ENCODE results near the gene PTEN.
A peak's percentile ranks its signal among the peaks of the same experiment; 100 is the strongest.

The PTEN gene

DNA sequence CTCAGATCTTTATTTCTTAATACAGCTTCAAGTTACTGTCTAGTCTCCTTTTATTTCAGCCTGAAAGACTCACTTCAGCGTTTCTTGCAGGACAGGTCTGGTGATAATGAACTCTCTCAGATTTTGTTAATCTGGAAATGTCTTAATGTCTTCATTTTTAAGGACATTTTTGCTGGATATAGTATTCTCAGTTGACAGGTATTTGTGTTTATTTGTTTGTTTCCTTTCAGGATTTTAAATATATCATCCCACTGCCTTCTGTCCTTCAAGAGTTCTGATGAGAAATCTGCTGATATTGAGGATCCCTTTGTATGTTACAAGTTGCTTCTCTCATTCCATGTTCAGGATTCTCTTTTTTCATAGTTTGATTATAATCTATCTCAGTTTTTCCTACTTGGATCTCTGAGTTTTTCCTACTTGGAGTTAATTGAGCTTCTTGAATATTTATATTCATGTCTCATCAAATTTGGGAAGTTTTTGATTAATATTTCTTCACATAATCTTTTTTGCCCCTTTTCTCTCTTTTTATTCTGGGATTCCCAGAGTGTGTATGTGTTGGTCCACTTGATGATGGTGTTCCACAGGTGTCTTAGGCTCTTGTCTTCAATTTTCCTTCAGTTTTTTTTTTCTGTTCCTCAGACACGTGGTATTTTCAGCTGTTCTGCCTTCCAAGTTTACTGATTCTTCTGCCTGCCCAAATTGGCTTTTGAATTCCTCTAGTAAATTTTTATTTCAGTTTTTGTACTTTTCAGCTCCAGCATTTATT lies 49.9 kb downstream of the PTEN start:
- FAIRE-seq = peak; percentile 67
- no peak for DNase-seq (ENCODE audit: extremely low spot score, insufficient read length, low read depth)

DNA sequence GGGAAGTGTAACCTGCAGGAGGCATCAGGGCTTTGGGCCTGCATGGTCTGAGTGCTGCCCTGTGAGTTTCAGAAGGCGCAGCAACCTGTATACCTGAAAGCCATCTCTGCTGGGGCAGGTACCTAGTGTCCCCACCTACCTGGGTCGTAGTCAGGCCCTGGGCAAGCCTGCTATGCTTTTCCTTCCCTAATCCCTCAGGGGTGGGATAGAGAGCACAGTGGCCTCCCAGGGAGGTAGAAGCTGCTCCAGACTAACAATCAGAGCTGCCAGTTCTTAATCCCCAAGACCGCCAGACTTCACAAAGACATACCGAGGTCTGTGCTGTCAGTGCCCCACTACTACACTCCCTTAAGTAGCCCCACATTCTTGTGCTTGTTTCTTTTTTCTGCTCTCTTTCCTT lies 52.0 kb downstream of the PTEN start:
- no peak for FAIRE-seq
- no peak for DNase-seq (ENCODE audit: extremely low spot score, insufficient read length, low read depth)

DNA sequence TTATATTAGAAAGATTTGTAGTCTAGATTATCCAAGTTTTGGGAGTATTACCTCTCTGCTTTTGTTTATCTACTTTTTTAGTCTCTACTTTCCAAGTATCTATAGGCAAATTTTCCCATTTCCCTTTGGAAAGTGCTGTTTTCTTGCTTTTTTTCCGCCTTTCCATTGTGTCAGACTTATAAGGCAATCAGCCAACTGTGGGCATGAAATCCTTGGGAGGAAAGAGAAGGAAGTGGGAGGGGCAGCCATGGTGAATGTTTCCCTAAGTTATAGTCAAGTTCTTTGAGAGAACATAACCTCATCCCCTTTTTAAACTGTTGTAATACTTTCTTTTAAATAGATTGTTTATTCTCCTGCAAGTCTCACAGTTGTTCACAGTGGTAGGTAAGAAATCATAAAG lies 52.6 kb downstream of the PTEN start:
- FAIRE-seq (no peak), DNase-seq (ENCODE audit: extremely low spot score, insufficient read length, low read depth) (no peak)

DNA sequence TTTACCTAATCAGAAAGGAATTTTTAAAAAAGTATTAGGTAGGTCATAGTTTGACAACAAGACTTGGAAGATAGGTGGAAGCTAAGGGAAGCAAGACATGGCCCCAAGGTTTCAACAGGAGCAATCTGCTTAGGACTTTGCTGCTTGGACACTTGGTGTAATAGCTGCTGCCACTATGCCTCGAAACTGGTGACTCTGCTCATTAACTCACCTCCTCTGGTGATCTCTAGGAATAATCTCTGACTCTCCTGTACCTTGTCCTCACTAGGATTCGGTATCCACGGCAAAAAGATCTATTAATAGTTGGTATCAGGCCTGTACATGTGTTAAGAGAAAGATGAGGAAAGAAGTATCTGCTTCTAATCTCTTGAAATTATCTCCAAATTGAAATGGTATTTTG lies 53.1 kb downstream of the PTEN start:
- no peak for FAIRE-seq
- no peak for DNase-seq (ENCODE audit: extremely low spot score, insufficient read length, low read depth)

DNA sequence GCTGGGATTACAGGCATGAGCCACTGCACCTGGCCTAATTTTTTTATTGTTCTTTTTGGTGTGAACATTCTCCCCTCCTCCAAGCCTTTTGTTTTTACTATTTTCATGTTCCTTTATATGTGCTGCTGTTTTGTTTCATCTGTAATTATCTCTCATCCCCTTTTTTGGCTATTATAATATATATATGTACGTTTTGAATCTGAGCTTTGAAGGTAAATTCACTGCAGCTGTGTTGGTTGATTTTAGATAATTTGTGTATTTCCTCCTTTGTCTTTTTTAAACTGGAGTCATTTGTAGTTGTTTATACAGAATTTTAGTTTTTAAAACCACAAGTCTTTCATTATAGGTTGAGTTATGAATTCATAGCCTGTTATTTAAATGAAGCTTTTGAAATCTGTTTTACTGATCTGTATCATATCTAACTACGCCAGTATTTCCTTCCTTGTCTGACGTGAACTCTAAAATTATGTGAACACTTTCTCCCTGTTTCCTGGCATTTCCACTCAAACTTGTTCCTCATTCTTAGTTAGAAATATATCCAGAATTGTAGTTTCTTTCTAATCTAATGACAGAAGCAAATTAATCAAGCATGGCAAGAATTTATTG lies 54.9 kb downstream of the PTEN start:
- DNase-seq (ENCODE audit: extremely low spot score, insufficient read length, low read depth) (no peak), FAIRE-seq (no peak)

DNA sequence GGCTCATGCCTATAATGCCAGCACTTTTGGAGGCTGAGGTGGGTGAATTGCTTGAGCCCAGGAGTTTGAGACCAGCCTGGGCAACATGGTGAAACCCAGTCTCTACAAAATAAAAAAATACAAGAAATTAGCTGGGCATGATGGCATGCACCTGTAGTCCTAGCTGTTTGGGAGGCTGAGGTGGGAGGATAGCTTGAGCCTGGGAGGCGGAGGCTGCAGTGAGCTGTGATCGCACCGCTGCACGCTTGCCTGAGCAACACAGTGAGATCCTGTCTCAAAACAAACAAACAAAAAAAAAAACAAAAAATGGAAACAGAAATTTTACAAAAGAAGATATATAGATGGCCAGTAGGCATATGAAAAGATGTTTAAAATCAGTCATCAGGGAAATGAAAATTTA lies 57.1 kb downstream of the PTEN start:
- DNase-seq (ENCODE audit: extremely low spot score, insufficient read length, low read depth) = no peak
- FAIRE-seq = peak; percentile 39

DNA sequence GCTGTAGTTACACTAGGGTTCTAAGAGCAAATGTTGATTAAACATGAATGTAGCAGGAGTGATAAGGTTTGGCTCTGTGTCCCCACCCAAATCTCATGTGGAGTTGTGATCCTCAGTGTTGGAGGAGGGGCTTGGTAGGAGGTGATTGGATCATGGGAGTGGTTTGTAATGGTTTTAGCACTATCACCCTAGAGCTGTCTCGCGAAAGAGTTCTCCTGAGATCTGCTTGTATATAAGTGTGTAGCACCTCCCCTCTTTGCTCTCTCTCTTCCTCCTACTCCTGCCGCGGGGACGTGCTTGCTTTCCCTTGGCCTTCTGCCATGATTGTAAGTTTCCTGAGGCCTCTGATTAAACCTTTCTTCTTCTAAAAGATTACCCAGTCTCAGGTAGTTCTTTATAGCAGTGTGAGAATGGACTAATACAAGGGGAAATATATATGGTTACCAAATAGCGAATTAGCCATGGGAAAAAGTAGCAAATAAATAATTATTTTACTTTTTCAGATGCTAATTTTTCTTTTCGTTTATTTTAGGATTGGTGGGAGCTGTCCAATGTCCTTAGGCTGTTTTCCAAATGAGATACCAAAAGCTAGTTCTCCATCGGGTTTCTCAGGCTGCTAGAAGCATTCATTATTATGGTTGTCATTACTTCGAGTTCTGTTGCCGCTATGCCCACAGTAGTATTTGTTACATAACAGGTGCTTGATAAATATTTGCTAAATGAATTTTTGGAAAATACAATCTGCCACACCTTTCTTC lies 58.7 kb downstream of the PTEN start:
- no peak for FAIRE-seq
- DNase-seq (ENCODE audit: extremely low spot score, insufficient read length, low read depth) = no peak

DNA sequence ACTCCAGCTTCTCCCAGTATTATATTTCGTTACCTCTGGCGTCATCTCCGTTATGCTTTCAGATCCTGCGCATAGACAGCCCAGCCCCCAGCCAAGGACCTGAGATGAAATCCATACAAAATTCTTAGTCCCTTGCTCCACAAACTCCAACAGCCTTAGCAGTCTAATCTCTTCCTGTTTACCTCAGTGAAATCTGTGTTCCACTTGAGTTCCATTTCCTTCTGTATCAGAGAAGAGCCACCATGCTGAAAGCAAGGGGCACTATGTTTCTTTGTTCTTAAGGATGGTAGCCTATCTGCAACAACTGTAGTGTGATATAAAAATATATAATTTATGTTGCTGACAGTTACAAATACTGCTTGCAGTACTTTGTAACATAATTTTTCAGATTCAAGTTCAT lies 59.8 kb downstream of the PTEN start:
- FAIRE-seq = no peak
- no peak for DNase-seq (ENCODE audit: extremely low spot score, insufficient read length, low read depth)

DNA sequence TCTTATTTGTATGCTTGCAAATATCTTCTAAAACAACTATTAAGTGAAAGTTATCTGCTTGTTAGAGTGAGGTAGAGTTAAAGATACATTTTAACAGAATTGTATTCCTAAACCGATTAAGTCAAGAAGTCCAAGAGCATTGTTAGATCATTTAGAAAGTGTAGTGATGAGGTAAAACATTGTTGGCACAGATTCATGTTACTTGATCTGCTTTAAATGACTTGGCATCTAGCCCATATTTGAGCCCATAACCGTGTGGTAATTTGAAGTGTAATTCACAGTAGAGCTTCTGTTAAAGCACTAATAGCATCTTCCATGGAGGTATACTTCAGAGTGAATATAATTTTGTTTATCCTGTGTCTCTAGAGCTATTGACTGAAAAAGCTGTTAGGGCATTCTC lies 62.1 kb downstream of the PTEN start:
- no peak for FAIRE-seq

DNA sequence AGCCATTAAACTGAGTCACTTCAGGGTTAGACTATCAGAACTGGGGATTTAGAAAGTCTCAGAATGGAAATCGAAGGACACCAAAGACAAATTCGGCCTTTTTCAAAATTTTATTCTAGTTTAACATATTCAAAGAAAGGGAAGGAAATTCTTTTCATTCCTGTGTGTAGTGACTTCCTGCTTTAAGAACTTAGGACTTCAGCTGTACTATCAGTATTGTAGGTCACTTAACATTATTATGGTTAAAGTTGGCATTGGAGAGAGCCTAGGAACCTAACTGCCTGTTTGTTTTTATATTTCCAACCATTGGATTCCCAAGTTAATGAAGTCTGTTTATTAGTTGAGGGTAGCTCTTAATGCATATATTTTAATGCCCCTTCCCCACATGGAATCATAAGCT lies 63.7 kb downstream of the PTEN start:
- DNase-seq (ENCODE audit: extremely low spot score, insufficient read length, low read depth) (no peak), FAIRE-seq (no peak)

More for the DNA sequence above, 62.1 kb downstream of the PTEN start:
- DNase-seq (ENCODE audit: extremely low spot score, insufficient read length, low read depth) = no peak

DNA sequence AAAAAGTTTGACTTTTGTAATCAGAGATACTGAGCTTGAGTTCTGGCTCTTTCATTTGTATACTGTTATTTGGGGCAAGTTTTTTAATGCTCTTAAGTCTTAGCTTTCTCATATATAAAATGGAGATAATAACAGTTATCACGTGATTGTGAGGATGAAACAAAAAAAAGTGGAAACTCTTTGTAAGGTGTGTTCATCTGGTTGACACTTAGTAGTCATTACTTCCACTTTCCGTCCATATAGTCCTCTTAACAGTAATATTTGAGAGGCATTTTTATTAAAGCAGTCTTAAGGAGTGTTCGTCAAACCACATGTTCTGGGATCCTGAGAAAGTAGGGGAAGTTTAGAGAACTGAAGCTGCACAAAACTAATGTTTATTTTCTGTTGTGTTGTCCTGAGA lies 65.6 kb downstream of the PTEN start:
- FAIRE-seq = peak; percentile 39
- DNase-seq (ENCODE audit: extremely low spot score, insufficient read length, low read depth) = no peak

DNA sequence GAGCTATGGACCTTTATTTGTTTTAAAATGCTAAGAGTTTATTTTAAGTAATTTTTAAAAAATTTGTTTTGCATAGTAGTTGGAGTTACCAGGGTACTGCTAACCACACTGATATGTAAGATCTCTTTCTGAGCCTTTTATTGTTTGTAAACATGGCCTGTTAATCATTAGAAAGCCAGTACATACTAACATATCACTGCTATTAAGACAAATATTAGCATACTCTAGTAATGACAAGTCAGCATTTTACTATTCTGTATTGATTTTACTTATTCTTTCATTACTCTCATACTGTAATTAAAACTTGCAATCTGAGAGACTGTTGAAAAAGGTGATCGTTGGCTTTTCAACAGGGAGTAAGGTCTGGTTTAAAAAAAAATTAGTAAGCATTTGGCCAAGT lies 66.7 kb downstream of the PTEN start:
- peak; percentile 61 for FAIRE-seq
- DNase-seq (ENCODE audit: extremely low spot score, insufficient read length, low read depth) = no peak

DNA sequence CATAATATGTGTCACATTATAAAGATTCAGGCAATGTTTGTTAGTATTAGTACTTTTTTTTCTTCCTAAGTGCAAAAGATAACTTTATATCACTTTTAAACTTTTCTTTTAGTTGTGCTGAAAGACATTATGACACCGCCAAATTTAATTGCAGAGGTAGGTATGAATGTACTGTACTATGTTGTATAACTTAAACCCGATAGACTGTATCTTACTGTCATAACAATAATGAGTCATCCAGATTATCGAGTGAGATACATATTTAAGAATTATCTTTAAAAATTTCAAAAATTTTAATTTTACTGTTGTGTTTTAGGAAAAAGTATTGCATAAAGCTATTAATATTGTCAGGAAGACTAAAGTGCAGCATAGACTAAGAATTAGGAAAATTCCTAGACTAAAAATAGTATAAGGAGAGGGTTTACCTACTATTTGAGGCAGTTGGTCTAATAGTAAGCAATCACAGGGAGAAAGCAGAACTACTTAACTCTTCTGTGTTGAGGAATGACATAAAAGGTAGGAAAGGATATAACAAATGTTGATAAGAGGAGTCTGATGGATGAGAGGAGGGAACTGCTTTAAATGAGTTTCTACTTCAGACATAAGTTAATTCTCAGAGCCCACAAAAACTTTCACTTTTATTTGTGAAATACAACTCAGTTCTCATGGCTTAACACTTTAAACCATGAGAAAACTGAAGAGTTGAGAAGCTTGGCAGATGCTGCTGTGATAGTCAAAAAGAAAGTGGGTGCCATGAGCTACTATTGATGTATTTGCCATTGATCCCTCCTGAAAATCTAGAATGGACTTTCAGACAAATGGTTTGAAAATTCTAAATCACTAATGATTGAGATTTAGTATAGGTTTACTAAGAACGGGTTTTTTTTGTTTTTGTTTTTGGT lies 67.8 kb downstream of the PTEN start:
- FAIRE-seq (peak; percentile 88), DNase-seq (ENCODE audit: extremely low spot score, insufficient read length, low read depth) (no peak)

DNA sequence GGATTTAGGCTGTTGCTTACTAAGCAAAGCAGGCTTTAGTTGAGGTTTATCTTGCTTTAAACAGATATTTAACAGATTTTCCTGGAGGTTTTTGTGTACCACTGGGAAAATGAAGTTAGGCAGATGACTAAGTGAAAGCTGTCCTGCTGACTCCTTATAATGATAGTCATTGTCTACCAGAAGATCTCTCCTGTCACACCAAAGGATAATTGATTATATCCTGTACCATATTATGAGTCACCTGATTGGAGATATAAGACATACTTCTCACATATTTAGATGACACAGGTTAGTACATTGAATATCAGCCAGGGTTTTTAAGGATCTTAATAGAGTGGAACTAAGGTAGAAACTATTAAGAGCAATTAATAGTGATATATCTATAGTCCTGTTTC lies 68.4 kb downstream of the PTEN start:
- no peak for FAIRE-seq
- DNase-seq (ENCODE audit: extremely low spot score, insufficient read length, low read depth) = no peak

DNA sequence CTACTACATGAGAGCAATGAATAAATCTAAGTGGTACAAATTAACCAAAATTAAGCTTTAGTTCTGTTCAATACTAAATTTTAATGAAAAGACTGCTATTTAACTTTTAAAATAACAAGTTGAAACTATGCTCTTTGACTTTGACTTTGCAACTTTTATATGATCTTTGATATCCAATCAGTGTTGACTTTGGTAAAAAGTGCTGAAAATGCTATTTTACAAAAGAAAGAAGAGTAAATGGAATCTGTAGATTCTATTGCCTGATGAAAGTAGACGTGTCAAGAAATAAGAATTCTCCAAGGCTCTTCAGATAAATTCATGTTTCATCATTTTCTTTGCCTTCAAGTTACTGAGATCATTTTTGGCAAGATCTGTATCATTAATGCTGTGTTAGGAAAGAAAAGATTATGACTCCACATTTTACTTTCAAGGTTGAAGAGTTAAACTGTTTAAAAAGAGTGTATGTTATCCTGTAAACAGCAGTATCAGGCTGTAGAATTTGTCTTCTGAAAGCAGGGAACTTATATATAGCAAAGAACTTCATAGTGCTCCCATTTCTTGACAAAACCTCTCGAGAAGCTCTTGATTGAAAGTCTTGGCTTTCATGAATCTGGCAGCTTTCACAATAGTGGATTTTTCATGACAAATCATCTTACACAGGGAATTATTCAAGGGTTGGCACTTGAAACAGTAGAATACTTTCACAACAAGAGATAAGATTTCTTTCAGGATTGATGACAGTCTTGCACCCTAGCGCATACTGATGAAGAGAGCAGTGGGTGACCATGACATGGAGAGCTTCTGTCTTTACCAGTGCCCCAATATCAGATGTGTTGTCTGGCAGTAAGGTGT lies 72.1 kb downstream of the PTEN start:
- DNase-seq (ENCODE audit: extremely low spot score, insufficient read length, low read depth) = no peak
- peak; percentile 53 for FAIRE-seq

DNA sequence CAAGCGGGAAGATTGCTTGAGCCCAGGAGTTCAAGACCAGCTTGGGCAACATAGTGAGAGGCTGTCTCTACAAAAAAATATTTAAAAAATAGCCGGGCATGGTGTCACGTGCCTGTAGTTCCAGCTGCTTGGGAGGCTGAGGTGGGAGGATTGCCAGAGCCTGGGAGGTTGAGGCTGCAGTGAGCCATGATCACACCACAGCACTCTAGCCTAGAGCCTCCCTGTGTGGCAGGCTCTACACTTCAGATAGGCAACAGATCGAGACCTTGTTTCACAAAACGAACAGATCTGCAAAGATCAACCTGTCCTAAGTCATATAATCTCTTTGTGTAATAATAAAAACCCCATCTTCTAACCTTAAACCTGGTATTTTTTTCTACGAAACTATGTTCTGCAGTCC lies 76.8 kb downstream of the PTEN start:
- DNase-seq (ENCODE audit: extremely low spot score, insufficient read length, low read depth) (no peak), FAIRE-seq (no peak)

DNA sequence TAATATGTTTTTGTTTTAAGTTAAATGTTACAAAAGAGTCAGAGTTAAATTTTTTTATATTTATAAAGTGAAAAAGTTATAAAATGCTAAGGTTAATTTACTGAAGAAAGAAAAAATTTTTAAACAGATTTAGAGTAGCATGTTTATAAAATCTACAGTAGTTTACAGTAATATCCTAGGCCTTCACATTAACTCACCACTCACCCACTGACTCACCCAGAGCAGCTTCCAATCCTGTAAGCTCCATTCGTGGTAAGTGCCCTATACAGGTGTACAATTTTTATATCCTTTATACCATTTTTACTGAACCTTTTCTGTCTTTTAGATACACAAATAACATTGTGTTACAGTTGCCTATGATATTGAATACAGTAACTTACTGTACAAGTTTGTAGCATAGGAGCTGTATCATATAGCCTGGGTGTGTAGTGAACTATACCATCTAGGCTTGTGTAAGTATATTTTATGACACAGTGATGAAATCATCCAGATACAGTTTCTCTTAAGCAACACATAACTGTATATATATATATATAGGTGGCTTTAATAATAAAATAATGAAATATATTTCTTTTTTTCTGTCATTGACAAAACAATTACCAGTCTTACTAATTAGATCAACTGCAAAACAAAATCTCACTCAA lies 79.6 kb downstream of the PTEN start:
- DNase-seq (ENCODE audit: extremely low spot score, insufficient read length, low read depth) (no peak), FAIRE-seq (peak; percentile 35)

DNA sequence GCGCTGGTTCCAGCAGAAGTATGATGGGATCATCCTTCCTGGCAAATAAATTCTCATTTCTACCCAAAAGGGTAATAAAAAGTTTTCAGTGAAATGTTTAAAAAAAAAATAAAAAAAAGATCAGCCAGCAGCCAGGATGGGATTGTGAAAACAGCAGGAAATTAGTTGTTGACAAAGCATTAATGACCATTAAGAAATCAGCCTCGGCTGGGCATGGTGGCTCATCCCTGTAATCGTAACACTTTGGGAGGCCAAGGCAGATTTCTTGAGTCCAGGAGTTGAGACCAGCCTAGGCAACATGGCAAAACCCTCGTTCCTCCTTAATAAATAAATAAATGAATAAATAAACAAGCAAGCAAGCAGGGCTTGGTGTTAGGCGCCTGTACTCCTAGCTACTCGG lies 82.6 kb downstream of the PTEN start:
- DNase-seq (ENCODE audit: extremely low spot score, insufficient read length, low read depth) = no peak
- FAIRE-seq = no peak

DNA sequence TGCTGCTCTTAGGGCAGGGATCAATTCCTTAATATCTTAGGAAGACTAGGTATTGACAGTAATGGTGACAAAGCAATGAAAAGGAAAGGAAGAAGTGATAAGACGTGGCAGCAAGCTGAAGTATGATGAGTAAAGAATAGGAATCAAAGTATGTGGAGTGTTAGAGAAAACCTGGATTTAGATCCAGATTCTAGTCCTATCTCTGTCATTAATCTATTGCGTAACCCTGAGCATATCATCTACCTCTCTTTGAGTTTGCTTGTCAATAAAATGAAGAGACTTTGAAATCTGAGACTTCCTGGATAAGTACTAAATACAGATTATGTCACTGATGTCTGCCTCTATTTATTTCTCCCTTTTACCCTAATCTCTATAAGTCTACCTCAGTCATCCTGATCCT lies 89.2 kb downstream of the PTEN start:
- DNase-seq (ENCODE audit: extremely low spot score, insufficient read length, low read depth) (no peak), FAIRE-seq (no peak)
